Panc1 (cell line): ENCODE data around the gene TIMM22.

ENCODE experiments used
- CTCF ChIP-seq: fragments of 450-650 bp; IDR thresholded peaks from 2 replicates; pipeline ENCODE4 v1.5.1; 2017; ENCODE audit warnings: mild to moderate bottlenecking
- POLR2AphosphoS5 ChIP-seq: IDR thresholded peaks from 2 replicates; pipeline ENCODE4 v1.6.1; 2012; ENCODE audit warnings: mild to moderate bottlenecking, low read depth, low read length, moderate library complexity
- REST ChIP-seq, 2 experiments: IDR thresholded peaks; 2 replicates each; pipeline ENCODE4 v1.6.1; 2011 to 2012; ENCODE audit warnings: low read depth in 2 of 2, control low read depth in 1 of 2, low read length in 1 of 2, mild to moderate bottlenecking in 1 of 2, moderate library complexity in 1 of 2; ENCODE audit not compliant: insufficient read depth in 1 of 2

GRCh38 chr17:1025733-1026598 is 29.0 kb downstream of the TIMM22 start:
- TF ChIP-seq CTCF: no peak
- TF ChIP-seq POLR2AphosphoS5: no peak
- no peak for TF ChIP-seq REST (IDR thresholded peaks at IDR 0.05; ENCODE audit: insufficient read depth in 1 of 2, low read depth in 2 of 2, low read length in 1 of 2)
